ENCODE measurements around the gene PRKAR2B.

The PRKAR2B gene

GRCh38 chr7:107044347-107045194, at the start of gene PRKAR2B:
PRKAR2B (plus strand) TSS chr7:107044705; CDS start chr7:107044908, 203 bp downstream.
- TF ChIP-seq CTCF (IDR thresholded peaks at IDR 0.05; ENCODE audit: insufficient read depth, low read depth, low read length, missing control alignments), result no peak
- DNase-seq (ENCODE audit: low read depth), result peak; percentile 55
- peak within 1 kb of the TSS; percentile 20; the same call in 1 of the 2 replicates for H3K4me3 ChIP-seq (ENCODE audit: low read depth, low read length)

- TF ChIP-seq CTCF (IDR thresholded peaks at IDR 0.05; ENCODE audit: insufficient read depth, low read depth, low read length, missing control alignments), result no peak
- no peak for DNase-seq (ENCODE audit: low read depth)
- H3K4me3 ChIP-seq (ENCODE audit: low read depth, low read length), result no peak overlapping the region
Observed at GRCh38 chr7:106994833-106995232, 49.7 kb upstream of the PRKAR2B start.

GRCh38 chr7:106997487-106998271, 46.8 kb upstream of the PRKAR2B start:
- no peak for DNase-seq (ENCODE audit: low read depth)
- no peak for TF ChIP-seq CTCF (IDR thresholded peaks at IDR 0.05; ENCODE audit: insufficient read depth, low read depth, low read length, missing control alignments)
- H3K4me3 ChIP-seq (ENCODE audit: low read depth, low read length), result no peak overlapping the region

DNA sequence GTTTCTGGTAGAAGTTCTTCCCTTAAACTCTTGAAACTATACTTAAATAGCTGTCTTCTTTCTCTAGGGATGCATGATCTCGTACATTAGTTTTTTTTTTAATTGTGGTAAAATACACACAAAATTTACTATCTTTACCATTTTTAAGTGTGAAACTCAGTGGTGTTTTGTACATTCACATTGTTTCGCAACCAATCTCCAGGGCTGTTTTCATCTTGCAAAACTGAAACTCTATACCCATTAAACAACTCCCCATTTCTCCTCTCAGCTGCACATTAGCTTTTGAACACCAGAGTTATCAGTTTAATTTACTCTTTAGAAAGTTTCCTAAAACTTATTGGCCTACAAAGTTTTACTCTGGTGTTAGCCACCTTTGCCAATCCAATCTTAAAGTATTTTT, 45.5 kb upstream of the PRKAR2B start:
- DNase-seq (ENCODE audit: low read depth), result no peak
- TF ChIP-seq CTCF (IDR thresholded peaks at IDR 0.05; ENCODE audit: insufficient read depth, low read depth, low read length, missing control alignments), result no peak
- H3K4me3 ChIP-seq (ENCODE audit: low read depth, low read length), result no peak overlapping the region

DNA sequence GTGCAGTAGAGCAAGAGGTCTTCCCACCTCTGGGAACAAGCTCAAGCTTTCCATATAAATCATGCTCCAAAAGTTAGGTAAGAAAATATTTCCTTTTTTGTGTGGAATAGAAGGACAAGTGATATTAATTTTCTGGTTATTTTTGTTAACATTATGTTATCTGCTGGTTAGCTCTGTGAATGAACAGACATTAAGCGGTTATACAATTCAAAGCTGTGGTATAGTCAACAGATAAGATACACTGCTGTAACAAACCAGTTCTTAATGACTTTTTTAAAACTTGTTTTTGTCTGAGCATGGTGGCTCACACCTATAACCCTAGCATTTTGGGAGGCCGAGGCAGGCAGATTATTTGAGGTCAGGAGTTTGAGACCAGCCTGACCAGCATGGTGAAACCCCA, 43.0 kb upstream of the PRKAR2B start:
- TF ChIP-seq CTCF (IDR thresholded peaks at IDR 0.05; ENCODE audit: insufficient read depth, low read depth, low read length, missing control alignments), result no peak
- no peak for DNase-seq (ENCODE audit: low read depth)
- H3K4me3 ChIP-seq (ENCODE audit: low read depth, low read length), result no peak overlapping the region

DNA sequence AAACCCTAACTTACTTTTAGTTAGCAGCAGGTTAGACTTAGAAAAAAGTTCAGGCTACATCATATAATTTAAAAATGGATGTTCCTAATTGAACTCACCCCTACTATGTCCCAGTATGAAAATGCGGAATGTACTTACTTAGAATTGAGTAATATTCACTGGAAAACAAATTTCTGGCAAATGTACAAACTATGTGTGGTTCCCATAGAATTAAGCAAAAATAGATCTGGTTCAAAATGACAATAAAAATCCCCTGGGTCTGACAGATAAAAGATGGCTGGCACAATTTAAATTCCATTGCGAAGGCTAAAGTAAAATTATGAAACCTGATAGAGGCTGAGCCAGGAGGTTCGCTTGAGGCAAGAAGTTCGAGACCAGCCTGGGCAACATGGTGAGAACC, 42.4 kb upstream of the PRKAR2B start:
- no peak for TF ChIP-seq CTCF (IDR thresholded peaks at IDR 0.05; ENCODE audit: insufficient read depth, low read depth, low read length, missing control alignments)
- DNase-seq (ENCODE audit: low read depth), result no peak
- no peak overlapping the region for H3K4me3 ChIP-seq (ENCODE audit: low read depth, low read length)
